GM21526 (cell line): ENCODE results near the gene SIM2.

Experiments used
- ATAC-seq: cut with Tn5 transposase; IDR thresholded peaks from one replicate; pipeline ENCODE4 v1.9.1; 2021; ENCODE audit warnings: moderate library complexity; ENCODE audit not compliant: unreplicated experiment, low FRiP score

The SIM2 gene

DNA sequence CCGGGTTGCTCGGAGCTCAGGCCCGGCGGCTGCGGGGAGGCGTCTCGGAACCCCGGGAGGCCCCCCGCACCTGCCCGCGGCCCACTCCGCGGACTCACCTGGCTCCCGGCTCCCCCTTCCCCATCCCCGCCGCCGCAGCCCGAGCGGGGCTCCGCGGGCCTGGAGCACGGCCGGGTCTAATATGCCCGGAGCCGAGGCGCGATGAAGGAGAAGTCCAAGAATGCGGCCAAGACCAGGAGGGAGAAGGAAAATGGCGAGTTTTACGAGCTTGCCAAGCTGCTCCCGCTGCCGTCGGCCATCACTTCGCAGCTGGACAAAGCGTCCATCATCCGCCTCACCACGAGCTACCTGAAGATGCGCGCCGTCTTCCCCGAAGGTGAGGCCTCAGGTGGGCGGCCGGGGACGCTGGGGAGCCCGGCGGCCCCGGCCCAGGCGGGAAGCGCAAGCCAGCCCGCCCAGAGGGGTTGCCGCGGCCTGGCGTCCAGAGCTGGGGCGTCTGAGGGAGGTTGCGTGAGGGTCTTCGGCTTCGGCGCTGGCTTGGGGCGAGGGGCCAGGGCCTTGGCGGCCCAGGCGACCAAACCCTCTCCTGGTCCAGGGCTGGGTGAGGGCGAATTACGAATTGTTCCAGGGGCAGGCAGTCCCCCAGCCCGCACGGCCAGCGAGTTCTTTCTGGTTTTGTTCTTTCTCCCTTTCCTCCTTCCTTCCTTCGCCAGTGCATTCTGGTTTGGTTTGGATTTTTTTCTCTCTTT, 805 bp downstream of the SIM2 start:
- no peak for ATAC-seq

DNA sequence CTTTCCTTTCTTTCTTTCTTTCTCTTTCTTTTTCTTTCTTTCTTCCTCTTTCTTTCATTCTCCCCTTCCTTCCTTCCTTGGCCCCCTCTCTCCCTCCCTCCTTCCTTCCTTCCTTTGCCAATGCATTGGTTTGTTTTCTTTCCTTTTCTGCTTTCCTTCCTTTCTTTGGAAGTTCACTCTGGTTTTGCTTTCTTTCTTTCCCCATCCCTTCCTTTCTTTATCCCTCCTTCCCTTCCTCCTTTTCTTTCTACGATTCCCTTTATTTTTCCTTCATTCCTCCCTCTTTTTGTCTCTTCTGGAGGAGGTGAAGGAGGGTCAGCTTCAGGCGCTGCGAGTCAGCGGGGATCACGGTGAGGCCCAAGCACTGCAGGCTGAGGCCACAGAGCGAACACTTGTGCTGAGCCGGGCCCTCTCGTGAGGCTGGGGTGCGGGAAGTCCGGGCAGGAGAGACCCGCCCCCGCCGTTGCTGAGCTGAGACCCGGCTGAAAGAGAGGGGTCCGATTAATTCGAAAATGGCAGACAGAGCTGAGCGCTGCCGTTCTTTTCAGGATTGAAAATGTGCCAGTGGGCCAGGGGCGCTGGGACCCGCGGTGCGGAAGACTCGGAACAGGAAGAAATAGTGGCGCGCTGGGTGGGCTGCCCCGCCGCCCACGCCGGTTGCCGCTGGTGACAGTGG, 1.5 kb downstream of the SIM2 start:
- no peak for ATAC-seq

DNA sequence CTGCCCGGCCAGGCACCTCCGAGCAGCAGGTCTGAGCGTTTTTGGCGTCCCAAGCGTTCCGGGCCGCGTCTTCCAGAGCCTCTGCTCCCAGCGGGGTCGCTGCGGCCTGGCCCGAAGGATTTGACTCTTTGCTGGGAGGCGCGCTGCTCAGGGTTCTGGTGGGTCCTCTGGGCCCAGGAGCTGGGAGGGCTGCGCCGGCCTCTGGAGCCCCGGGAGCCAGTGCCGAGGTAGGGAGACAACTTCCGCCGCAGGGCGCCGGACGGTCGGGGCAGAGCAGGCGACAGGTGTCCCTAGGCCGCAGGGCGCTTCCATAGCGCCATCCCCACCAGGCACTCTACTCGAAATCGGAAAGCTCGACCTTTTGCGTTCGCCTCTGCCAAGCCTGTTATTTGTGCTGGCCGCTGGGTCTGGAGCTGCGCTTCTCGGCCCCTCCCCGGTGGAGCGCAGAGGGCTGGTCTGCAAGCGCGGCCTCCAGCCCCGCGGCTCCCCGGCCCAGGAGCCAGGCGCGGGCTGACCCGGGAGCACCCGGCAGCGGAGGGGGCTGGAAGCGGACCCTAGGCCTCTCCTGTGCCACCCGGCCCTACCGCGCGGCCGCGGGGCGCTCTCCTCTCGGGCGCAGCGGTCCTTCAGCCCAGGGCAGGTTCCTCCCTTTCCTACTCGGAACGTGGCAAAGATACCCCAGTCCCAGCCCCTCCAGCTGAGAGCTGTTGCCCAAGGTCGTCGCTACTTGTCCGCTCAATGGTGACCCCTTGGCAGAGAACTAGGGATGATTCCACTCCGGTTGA, 2.2 kb downstream of the SIM2 start:
- ATAC-seq = no peak

DNA sequence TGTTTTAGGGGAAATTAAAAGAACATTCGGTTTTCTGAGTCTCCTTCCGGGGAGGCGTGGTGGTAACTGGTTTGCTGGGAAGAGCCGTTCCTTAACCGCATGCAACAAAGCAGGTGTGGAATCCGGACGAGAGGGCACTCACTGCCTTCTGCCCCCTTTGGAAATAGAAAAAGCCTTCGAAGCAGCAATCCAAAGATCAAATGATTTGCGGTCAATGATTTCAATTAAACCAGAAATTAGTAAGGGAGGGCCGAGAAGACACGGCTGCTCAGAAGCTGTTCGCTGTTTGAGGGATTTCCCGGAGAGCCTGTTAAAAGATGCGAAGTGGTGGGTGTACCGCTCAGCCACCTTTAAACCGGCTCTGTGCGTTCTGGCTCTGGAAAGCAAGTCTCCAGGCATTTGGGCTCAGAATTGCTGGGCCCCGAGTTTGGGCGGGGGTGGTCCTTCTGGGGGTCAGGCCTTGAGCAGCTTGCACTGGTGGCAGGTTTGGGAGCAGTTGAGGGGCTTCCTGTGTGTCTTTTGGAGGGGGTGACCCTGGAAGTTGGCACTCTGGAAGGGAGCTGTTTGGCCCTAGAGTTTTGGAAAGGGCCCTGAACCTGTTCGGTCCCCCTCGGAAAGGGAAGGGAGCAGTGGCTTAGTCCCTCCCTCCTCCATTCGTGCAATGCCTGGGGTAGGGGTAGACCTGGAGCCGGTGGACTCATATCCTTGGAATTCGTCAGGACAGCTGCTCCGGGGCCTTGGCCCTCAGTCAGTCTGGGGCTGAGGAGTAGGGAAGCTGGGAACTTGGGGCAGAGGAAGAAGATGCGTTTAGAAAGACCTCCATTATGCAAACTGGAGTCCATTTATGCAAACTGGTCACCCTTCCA, 3.1 kb downstream of the SIM2 start:
- no peak for ATAC-seq

DNA sequence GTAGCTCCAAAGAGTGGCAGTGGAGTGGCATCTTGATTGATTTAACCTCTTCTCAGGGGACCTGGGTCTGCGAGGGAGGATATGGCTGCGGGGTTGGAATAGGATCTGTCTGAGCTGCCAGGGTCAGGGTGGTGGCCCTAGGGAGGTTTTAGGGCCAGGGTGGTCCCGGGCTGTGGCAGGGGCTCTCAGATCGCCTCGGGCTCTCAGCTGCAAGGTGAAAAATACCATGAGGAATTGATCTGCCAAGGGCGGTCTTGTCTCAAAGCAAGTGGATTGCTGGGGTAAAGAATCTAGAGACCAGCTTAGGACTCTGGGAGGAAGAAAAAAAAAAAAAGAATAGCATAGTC, 3.7 kb downstream of the SIM2 start:
- ATAC-seq = no peak

DNA sequence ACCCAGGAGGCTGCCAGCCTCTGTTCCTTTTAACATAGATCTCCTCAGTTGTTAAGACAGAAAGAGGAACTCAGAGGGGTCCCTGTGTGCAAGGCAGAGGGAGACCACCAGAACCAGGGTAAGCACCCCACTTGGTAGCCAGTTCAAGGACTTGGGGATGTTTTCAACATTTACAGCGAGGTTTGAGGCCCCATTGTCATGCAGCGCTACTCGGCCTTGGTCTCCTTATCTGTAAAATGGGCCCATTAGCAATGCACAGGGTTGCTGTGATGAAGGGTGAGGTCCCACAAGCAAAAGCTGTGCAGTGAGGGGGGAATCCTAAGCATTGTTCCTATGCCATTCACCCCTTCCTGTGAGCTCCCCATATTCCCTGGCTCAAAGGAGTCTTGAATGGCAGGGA, 4.2 kb downstream of the SIM2 start:
- no peak for ATAC-seq

DNA sequence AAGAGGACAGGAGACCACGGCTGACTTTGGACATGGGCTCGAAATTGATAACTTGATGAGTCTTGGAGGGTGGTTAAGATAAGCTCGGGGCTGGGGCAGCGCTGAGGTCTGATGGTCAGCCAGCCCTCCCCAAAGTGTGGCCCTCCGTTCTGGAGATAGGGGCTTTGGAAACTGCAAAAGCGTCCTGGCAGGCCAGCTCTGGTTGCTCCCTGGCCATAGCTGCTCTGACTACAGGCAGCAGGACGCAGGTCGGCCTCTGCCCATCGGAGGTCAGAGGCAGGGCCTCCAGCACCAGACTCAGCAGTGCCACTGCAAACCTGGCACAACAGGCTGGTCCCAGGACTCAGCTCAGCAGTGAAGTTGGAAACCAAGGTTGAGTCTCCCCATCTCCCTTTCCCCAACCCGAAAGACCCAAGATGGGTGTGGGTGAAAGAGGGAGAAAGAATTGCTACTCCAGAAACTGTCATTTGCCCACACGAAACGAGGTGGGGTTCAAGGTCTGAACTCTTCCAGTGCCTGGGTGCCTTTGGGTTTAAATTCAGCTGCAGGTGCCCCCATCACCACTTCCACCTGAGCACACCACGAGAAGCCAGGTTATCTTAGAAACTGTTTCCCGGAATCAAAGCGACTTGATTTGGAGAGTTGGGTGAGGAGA, 4.8 kb downstream of the SIM2 start:
- ATAC-seq = no peak

DNA sequence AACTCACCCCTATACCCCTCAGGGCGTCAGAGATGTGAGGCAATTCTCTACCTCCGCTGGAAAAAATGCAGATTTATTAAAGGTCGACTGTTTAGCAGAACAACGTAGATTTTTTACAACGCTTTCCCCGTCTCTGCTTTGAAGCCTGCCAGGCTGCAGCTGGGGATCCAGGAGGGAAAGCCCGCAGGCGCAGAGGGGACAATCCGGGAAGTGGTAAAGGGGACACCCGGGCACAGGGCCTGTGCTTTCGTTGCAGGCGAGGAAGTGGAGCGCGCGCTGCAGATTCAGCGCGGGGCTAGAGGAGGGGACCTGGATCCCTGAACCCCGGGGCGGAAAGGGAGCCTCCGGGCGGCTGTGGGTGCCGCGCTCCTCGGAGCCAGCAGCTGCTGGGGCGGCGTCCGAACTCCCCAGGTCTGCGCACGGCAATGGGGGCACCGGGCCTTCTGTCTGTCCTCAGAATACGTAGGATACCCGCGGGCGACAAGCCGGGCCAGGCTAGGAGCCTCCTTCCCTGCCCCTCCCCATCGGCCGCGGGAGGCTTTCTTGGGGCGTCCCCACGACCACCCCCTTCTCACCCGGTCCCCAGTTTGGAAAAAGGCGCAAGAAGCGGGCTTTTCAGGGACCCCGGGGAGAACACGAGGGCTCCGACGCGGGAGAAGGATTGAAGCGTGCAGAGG, 5.5 kb downstream of the SIM2 start:
- ATAC-seq = no peak

DNA sequence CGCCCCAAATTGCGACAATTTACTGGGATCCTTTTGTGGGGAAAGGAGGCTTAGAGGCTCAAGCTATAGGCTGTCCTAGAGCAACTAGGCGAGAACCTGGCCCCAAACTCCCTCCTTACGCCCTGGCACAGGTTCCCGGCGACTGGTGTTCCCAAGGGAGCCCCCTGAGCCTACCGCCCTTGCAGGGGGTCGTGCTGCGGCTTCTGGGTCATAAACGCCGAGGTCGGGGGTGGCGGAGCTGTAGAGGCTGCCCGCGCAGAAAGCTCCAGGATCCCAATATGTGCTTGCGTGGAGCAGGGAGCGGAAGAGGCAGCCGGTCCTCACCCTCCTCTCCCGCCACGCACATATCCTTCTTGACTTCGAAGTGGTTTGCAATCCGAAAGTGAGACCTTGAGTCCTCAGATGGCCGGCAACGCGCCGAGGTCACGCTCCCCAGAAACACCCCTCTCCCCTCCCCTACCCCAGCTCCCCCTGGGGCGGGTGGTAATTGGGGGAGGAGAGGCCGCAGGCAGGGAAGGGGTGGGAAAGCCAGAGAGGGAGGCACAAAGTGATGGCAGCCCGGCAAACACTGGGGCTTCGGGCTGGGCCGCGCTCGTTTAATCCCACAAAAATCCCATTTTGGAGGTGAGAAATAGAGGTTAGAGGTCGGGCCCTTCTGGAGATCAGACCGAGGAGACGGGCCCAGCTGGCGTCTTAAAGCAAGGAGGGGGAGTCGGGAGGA, 6.2 kb downstream of the SIM2 start:
- no peak for ATAC-seq

DNA sequence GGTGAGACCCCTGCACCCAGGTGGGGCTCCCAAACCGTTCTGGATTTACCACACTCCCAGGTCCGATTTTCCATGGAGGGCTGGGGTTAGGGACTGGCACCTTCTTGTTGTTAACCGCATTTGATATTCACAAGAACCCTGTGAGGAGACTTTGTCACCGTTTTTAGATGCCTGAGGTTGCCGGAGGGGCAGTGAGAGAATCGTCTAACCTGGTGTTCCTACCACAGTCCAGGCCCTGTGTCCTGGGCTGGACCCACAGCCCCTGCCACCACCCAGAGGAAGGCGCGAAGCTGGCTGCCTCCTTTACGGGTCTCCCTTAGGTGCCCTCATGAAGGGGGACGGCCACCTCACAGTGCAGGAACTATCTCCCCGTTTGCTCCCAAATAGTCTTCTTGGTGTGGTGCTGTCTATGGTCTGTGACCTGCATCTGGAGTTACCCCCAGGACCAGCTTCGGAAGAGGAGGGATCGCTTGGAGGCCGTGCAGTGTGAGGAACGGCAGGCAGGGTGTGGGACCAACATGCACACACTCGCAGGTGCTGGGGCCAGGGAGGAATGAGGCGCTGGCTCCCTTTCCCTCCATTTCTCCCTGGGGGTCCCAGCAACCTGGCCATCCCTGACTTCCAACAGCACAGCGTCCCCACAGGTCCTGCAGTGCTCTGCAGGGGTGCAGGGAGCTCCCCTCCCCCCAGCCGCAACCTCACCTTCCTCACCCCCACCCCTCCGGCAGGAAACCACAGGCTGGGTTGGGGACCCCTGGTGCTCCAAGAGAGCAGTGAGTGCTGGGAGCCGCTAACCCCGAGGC, 7.0 kb downstream of the SIM2 start:
- no peak for ATAC-seq

DNA sequence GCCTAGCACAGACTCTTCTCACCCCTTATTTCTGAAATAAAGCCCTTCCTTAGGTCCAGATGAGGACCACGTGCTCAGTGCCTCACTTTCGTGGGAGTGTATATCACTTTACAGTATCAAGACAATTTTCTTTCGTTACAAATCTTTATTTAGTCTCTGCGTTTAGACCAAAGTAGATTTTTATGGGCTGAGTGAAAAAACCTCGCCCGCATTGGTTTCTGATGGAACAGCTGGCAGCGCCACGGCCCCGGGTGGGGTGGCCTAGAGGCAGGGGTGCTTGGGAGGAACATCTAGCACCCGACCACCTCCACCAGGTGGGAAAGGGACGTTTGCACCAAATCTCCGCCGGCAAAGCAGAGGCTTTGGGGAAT, 7.6 kb downstream of the SIM2 start:
- ATAC-seq = no peak

DNA sequence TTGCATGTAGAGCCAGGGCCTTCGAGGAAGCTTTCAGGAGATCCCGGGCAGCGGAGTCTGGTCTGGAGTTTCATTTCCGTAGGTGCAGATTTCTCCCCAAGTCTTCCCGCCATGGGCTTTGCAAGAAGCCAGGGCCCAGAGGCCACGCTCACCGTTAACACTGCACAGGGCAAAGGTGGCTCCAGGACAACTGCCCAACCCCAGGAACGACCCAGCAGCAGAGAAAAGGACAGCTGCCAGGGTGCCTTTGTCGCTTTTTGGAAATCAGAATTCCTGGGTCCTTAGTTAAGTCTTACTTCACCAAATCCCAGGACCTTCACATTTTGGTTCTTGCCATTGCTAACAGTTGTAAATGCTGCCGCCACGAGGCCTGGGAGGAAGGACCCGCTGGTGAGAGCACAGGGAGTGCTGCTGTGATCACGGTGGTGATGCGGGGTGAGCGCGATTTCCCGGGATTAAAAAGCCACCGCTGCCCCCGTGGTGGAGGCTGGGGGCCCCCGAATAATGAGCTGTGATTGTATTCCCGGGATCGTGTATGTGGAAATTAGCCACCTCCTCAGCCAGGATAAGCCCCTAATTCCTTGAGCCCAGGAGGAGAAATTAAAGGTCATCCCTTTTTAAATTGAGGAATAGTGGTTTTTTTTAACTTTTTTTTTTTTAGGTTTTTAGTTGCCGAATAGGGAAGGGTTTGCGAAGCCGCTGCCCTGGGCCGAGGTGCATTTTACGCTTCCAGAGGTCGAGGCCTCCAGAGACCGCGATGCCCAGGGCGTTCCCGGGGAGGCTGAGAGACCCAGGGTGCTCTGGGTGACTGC, 8.2 kb downstream of the SIM2 start:
- ATAC-seq = no peak

DNA sequence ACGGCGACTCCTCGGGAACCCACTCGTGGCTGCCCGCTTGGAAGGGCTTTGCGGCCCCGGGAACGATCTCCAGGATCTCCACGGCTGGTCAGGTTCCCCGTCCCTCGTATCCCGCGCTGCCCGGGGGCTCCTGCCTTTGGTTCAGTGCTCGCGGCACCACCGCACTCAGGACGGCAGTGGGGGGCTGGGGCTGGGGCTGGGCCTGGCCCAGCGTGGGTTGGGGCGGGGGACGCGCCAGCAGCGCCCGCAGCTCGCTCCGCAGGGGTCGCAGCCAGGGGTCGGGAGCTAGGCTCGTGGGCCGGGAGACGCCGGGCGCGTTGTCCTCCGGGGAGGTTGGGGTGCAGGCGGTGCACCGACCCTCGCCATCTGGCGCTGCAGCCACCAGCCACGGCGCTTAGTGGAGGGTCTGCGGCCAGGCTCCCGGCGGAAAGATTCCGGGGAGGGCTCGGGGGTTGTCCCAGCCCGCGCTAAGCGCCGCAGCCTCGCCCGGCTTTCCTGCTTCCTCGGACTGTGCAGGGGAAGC, 8.9 kb downstream of the SIM2 start:
- no peak for ATAC-seq

DNA sequence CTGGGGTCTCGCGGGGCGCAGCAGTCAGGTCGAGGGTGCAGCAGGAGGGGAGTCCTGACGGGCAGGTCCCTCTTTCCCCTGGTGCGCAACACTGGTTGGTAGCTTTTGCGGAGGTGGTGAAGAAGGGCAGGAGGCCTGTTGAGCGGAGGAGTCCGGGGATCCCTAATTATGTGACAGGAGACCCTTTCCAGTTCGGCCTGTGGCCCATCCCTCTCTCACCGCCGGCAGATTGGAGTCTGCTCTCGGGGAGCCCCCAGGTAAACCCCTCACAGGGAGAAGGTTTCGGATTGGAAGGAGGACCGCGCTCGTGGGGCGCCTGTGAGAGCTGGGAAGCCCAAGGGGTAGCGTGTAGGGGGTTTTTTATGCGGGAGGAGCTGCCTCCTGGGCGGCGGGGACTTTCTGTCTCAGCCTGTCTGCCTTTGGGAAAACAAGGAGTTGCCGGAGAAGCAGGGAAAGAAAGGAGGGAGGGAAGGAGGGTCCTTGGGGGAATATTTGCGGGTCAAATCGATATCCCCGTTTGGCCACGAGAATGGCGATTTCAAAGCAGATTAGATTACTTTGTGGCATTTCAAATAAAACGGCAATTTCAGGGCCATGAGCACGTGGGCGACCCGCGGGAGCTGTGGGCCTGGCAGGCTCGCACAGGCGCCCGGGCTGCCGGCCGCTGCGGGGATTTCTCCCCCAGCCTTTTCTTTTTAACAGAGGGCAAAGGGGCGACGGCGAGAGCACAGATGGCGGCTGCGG, 9.5 kb downstream of the SIM2 start:
- ATAC-seq = no peak

DNA sequence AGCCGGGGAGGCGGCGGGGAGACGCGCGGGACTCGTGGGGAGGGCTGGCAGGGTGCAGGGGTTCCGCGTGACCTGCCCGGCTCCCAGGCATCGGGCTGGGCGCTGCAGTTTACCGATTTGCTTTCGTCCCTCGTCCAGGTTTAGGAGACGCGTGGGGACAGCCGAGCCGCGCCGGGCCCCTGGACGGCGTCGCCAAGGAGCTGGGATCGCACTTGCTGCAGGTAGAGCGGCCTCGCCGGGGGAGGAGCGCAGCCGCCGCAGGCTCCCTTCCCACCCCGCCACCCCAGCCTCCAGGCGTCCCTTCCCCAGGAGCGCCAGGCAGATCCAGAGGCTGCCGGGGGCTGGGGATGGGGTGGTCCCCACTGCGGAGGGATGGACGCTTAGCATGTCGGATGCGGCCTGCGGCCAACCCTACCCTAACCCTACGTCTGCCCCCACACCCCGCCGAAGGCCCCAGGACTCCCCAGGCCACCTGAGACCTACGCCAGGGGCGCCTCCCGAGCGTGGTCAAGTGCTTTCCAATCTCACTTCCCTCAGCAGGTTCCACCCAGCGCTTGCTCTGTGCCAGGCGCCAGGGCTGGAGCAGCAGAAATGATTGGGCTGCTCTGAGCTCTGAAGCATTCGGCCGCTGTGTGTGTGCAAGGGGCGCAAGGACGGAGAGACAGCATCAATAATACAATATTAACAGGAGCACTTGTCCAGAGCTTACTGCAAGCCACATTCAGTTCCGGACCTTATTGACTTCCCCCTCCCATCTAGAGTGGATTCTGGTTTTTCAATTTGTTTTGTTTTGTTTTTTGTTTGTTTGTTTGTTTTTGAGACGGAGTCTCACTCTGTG, 10.3 kb downstream of the SIM2 start:
- no peak for ATAC-seq
